Endothelial cell (in vitro differentiated cells): ENCODE results near the gene ACTR1A. TPM values are rescaled to one million over a fixed set of nuclear protein-coding genes. Genes with fewer than 3 reads are reported as not detected.

Experiments used
- DNase-seq: peaks from one replicate; pipeline ENCODE4 v3.0.0; 2021; ENCODE audit warnings: low spot score
- H3K27ac Mint-ChIP-seq: one replicate; pipeline ENCODE4 v1.8.0; 2021; ENCODE audit warnings: mixed read lengths, inconsistent platforms; ENCODE audit not compliant: unreplicated experiment
- H3K27me3 Mint-ChIP-seq: one replicate; pipeline ENCODE4 v1.8.0; 2021; ENCODE audit warnings: mild to moderate bottlenecking, moderate library complexity, mixed read lengths, inconsistent platforms; ENCODE audit not compliant: unreplicated experiment
- H3K36me3 Mint-ChIP-seq: one replicate; pipeline ENCODE4 v1.8.0; 2021; ENCODE audit warnings: mild to moderate bottlenecking, low read depth, mixed read lengths, inconsistent platforms; ENCODE audit not compliant: unreplicated experiment
- H3K4me1 Mint-ChIP-seq: one replicate; pipeline ENCODE4 v1.8.0; 2021; ENCODE audit warnings: mild to moderate bottlenecking, mixed read lengths, inconsistent platforms; ENCODE audit not compliant: unreplicated experiment
- H3K4me3 Mint-ChIP-seq: one replicate; pipeline ENCODE4 v1.8.0; 2021; ENCODE audit warnings: mild to moderate bottlenecking, mixed read lengths, inconsistent platforms; ENCODE audit not compliant: unreplicated experiment
- H3K9me3 Mint-ChIP-seq: one replicate; pipeline ENCODE4 v1.8.0; 2021; ENCODE audit warnings: mixed read lengths, inconsistent platforms; ENCODE audit not compliant: unreplicated experiment
- total RNA-seq: library from RNA; stranded (reverse); fragmentation: NEBNext Ultra II Directional; extraction: Animal tissue kit (Norgen Biotek cat#: 25700); gene quantifications from one replicate; pipeline ENCODE4 v1.2.1, GENCODE V29; 2021; ENCODE audit not compliant: unreplicated experiment
- TF ChIP-seq, protein P1 (sequence below): fragments of 200-600 bp; sonication (generic); IDR thresholded peaks from one replicate; pipeline ENCODE4 v1.5.0; 2021; ENCODE audit warnings: antibody characterized with exemption; ENCODE audit not compliant: unreplicated experiment

Gene ACTR1A
- total RNA-seq, 1 donor from 2014 or later, result 147 TPM

DNA sequence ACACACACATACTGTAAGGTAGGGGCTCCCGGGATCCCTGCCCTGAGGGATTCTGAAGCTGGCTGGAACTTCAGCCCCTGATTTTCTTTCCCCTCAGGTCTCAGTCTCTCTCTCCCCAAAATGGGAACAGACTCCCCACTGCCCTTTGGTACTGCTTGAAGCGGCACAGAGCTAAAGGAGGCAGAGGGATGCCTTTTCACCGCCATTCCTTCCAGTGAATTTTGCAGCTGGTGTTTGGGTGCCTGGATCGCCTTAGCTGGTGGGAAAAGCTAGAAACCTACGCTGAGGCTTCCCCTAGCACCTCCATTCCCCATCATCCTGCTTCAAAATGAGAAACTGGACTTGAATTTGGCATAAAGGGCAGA lies 67.4 kb downstream of the ACTR1A start:
- Mint-ChIP-seq H3K36me3 (no peaks in the 10 kb centered on the region), H3K27ac (peak overlapping the region; percentile 80), H3K27me3 (peaks cover 14% of the 10 kb centered on the region), H3K4me1 (peaks cover 47% of the 10 kb centered on the region), H3K9me3 (no peaks in the 10 kb centered on the region), H3K4me3 (peak overlapping the region; percentile 47)
- TF ChIP-seq, protein P1, sequence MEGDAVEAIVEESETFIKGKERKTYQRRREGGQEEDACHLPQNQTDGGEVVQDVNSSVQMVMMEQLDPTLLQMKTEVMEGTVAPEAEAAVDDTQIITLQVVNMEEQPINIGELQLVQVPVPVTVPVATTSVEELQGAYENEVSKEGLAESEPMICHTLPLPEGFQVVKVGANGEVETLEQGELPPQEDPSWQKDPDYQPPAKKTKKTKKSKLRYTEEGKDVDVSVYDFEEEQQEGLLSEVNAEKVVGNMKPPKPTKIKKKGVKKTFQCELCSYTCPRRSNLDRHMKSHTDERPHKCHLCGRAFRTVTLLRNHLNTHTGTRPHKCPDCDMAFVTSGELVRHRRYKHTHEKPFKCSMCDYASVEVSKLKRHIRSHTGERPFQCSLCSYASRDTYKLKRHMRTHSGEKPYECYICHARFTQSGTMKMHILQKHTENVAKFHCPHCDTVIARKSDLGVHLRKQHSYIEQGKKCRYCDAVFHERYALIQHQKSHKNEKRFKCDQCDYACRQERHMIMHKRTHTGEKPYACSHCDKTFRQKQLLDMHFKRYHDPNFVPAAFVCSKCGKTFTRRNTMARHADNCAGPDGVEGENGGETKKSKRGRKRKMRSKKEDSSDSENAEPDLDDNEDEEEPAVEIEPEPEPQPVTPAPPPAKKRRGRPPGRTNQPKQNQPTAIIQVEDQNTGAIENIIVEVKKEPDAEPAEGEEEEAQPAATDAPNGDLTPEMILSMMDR, result no peak
- no peak for DNase-seq

DNA sequence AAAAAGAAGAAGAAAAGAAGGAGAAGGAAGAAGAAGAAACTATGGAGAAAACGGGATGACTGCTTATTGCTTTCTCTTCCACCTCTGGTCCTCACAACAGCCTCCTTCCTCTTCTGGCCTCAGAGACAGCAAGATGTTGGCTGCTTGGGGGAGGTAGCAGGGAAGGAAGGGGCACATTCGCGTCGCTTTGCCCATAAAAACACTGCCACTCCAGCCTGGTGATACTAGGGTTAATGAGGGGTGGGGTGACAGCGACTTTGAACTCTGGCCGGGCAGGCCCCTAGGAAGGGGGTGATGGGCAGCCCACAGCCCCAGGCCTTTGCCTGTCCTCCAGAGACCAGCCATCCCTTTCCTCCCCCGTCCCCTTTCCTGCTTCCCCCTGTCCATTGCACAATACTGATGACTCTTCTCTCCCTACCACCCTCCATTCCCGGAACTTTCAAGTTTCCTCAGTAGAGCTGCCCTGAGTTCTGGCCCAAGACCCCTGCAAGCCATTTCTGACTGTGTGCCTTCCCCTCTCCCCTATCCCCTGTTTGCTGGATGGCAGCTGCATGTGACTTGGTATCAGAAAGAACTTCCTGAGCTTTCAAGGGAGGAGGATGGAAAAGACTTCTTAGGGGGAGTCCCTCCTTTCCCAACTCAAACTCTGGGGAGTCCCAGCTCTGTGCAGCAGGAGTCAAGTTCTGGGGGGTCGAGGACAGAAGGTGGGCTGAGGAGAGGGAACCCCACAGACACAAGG lies 67.9 kb downstream of the ACTR1A start:
- peak overlapping the region; percentile 23 for H3K4me3 Mint-ChIP-seq
- peak overlapping the region; percentile 80 for H3K27ac Mint-ChIP-seq
- DNase-seq, result no peak
- H3K36me3 Mint-ChIP-seq, result no peaks in the 10 kb centered on the region
- TF ChIP-seq, protein P1, result no peak
- peaks cover 47% of the 10 kb centered on the region for H3K4me1 Mint-ChIP-seq
- H3K9me3 Mint-ChIP-seq, result no peaks in the 10 kb centered on the region
- H3K27me3 Mint-ChIP-seq, result peaks cover 14% of the 10 kb centered on the region

DNA sequence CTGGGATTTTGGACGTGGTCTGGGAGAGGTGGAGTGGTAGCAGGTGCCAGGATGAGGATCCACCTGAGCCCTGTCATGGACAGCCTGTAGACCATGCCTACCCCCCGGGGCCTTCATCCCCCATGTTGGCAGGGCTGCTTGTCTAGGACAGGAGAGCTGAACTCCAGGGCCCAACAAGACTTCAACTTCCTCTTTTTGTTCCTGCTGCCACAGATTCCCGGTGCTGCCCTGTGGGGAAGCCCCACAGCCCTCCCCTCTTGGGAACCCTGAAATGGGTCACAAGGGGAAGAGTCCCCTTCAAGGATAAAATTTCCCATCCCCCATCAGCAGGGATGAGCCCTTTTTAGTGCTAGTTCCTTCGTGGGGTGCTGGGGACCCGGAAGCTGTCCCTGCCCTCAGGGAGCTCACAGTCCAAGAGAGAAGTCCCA lies 68.9 kb downstream of the ACTR1A start:
- TF ChIP-seq, protein P1, result no peak
- H3K4me1 Mint-ChIP-seq, result peaks cover 47% of the 10 kb centered on the region
- no peaks in the 10 kb centered on the region for H3K9me3 Mint-ChIP-seq
- no peaks in the 10 kb centered on the region for H3K36me3 Mint-ChIP-seq
- no peak overlapping the region for H3K4me3 Mint-ChIP-seq
- no peak overlapping the region for H3K27ac Mint-ChIP-seq
- H3K27me3 Mint-ChIP-seq, result peaks cover 14% of the 10 kb centered on the region
- DNase-seq, result no peak

DNA sequence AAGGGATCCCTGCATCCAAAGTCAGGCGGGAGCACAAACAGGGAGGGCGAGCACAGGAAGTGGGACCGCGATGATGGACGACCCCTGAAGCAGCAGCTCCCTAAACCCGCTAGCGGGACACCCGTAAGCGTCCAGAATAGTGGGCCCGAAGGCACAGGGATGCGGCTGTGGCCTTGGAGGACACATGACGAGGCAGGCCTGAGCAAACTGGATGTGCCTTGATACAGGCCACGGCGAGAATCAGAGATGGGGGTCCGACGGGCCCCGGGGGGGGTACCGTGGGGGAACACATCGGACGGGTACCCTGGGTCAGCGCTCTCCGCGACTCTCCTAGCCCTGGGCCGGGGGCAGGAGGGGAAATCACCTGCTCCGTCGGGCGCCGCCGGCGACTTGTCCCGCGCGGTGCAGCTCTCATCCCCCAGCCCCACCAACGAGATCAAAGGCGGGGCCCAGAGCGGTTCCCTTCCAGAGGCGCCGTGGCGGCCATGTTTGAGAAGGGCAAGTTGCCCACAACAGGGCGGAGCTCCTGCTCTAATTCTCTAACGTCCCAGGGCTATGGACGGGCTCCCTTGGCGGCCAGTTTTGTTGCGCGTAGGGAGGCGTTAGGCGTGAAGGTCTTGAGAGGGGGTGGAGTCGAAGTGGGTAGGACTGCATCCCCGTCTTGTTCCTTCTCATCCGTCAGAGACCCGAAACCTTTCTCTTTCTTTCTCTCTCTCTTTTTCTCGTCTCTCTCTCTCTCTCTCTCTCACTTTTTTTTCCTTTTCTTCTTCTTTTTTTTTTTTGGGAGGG lies 70.2 kb downstream of the ACTR1A start, which contains the start of gene CUEDC2:
Gene CUEDC2 (minus strand): TSS at position 413 of the 789 bp plus-strand sequence. CDS start 7,386 bp downstream, outside the sequence.
- H3K36me3 Mint-ChIP-seq, result no peaks in the 10 kb centered on the region
- peaks cover 14% of the 10 kb centered on the region for H3K27me3 Mint-ChIP-seq
- peak within 1 kb of the TSS; percentile 96 for H3K4me3 Mint-ChIP-seq
- peak within 1 kb of the TSS; percentile 74 for H3K27ac Mint-ChIP-seq
- TF ChIP-seq, protein P1, result no peak
- no peaks in the 10 kb centered on the region for H3K9me3 Mint-ChIP-seq
- H3K4me1 Mint-ChIP-seq, result peaks cover 39% of the 10 kb centered on the region
- peak; percentile 95 for DNase-seq
